GM19438 (cell line): ENCODE measurements around the gene TENM4.

Experiments
- ATAC-seq: cut with Tn5 transposase; IDR thresholded peaks from one replicate; pipeline ENCODE4 v1.9.1; 2021; ENCODE audit warnings: low read depth; ENCODE audit not compliant: unreplicated experiment

TENM4 gene

GRCh38 chr11:78930810-78931523, 509.9 kb downstream of the TENM4 start:
- ATAC-seq = no peak

- no peak for ATAC-seq
Observed at GRCh38 chr11:78929906-78930220, 511.0 kb downstream of the TENM4 start.

- ATAC-seq = no peak
Observed at GRCh38 chr11:78929207-78929905, 511.5 kb downstream of the TENM4 start.

- no peak for ATAC-seq
Observed at GRCh38 chr11:78927511-78927910, 513.3 kb downstream of the TENM4 start.

- ATAC-seq = no peak
Observed at GRCh38 chr11:78926633-78927338, 514.0 kb downstream of the TENM4 start.

GRCh38 chr11:78925387-78925786, 515.4 kb downstream of the TENM4 start:
- no peak for ATAC-seq

- ATAC-seq = no peak
Observed at GRCh38 chr11:78922859-78923625, 517.8 kb downstream of the TENM4 start.

GRCh38 chr11:78921509-78921908, 519.3 kb downstream of the TENM4 start:
- ATAC-seq = no peak

- ATAC-seq = no peak
Observed at GRCh38 chr11:78920329-78920728, 520.5 kb downstream of the TENM4 start.

- no peak for ATAC-seq
Observed at GRCh38 chr11:78916759-78917158, 524.1 kb downstream of the TENM4 start.

- no peak for ATAC-seq
Observed at GRCh38 chr11:78914503-78914902, 526.3 kb downstream of the TENM4 start.

GRCh38 chr11:78912778-78913177, 528.1 kb downstream of the TENM4 start:
- no peak for ATAC-seq

- ATAC-seq = no peak
Observed at GRCh38 chr11:78910322-78910721, 530.5 kb downstream of the TENM4 start.

GRCh38 chr11:78909386-78909785, 531.4 kb downstream of the TENM4 start:
- ATAC-seq = no peak

- ATAC-seq = no peak
Observed at GRCh38 chr11:78907636-78908035, 533.2 kb downstream of the TENM4 start.

GRCh38 chr11:78906566-78906965, 534.3 kb downstream of the TENM4 start:
- no peak for ATAC-seq

- no peak for ATAC-seq
Observed at GRCh38 chr11:78905756-78906155, 535.1 kb downstream of the TENM4 start.

- no peak for ATAC-seq
Observed at GRCh38 chr11:78902771-78903507, 537.9 kb downstream of the TENM4 start.

- no peak for ATAC-seq
Observed at GRCh38 chr11:78901831-78902230, 539.0 kb downstream of the TENM4 start.

- ATAC-seq = no peak
Observed at GRCh38 chr11:78898266-78898775, 542.5 kb downstream of the TENM4 start.
